ENCODE measurements around the gene TLL2.

DNA sequence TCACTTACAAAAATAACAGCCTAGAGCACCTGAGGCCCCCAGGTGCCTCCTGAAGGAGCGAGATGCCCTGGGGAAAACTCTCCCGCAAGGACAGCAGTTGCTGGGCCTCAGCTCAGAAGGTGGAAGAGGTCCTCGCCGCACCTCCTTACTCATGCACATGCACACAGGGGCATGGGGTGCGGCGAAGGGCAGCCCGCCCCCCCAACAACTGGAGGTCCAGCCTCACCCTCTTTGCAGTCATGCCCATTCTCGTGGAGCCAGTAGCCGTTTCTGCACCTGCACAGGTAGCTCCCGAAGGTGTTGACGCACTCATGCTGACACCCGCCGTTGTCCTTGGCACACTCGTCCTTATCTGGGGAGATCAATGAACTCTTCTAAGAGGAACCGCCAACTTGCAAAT lies 135.0 kb downstream of the TLL2 start:
- TF ChIP-seq, protein P1, sequence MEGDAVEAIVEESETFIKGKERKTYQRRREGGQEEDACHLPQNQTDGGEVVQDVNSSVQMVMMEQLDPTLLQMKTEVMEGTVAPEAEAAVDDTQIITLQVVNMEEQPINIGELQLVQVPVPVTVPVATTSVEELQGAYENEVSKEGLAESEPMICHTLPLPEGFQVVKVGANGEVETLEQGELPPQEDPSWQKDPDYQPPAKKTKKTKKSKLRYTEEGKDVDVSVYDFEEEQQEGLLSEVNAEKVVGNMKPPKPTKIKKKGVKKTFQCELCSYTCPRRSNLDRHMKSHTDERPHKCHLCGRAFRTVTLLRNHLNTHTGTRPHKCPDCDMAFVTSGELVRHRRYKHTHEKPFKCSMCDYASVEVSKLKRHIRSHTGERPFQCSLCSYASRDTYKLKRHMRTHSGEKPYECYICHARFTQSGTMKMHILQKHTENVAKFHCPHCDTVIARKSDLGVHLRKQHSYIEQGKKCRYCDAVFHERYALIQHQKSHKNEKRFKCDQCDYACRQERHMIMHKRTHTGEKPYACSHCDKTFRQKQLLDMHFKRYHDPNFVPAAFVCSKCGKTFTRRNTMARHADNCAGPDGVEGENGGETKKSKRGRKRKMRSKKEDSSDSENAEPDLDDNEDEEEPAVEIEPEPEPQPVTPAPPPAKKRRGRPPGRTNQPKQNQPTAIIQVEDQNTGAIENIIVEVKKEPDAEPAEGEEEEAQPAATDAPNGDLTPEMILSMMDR (IDR thresholded peaks at IDR 0.05), result no peak
- no peak for TF ChIP-seq POLR2A (IDR thresholded peaks at IDR 0.05)

Data from esophagus squamous epithelium (tissue), 4 donors.